ENCODE results near the gene TLR9.

Gene TLR9

GRCh38 chr3:52250122-52250521, 24.7 kb upstream of the TLR9 start:
- DNase-seq: no peak
- no peak overlapping the region for H2BK12ac ChIP-seq (ENCODE audit: low read length in 2 of 2)
- H2BK5ac ChIP-seq (ENCODE audit: low read depth, low read length, poor library complexity, severe bottlenecking): no peak overlapping the region
- no peak overlapping the region for H3K4ac ChIP-seq (ENCODE audit: low read depth in 1 of 2, low read length in 2 of 2)
- no peak overlapping the region for H3K4me2 ChIP-seq (ENCODE audit: low read length, poor library complexity, severe bottlenecking)
- peaks cover 24% of the 10 kb centered on the region for H3K4me1 ChIP-seq (ENCODE audit: control insufficient read depth, insufficient read depth, low read depth, low read length)
- H3K9me3 ChIP-seq (ENCODE audit: control insufficient read depth, low read length): no peaks in the 10 kb centered on the region
- 100% methylated on average over 1 of the region's 1 CpG for WGBS
- H3K4me3 ChIP-seq (ENCODE audit: insufficient read depth in 1 of 2, low read depth in 1 of 2, low read length in 2 of 2): no peak overlapping the region
- no peaks in the 10 kb centered on the region for H3K27me3 ChIP-seq (ENCODE audit: control insufficient read depth in 1 of 2, insufficient read depth in 1 of 2, low read length in 2 of 2)
- H3K9ac ChIP-seq (ENCODE audit: low read length): no peak overlapping the region
- H3K27ac ChIP-seq (ENCODE audit: low read length, poor library complexity, severe bottlenecking): no peak overlapping the region
- peaks cover 66 to 69% of the 10 kb centered on the region in 2 experiments for H3K36me3 ChIP-seq (ENCODE audit: control insufficient read depth in 1 of 2, insufficient read depth in 2 of 2, low read depth in 1 of 2, low read length in 2 of 2)
- H2BK120ac ChIP-seq (ENCODE audit: low read depth, low read length): no peak overlapping the region
- H2AK5ac ChIP-seq (ENCODE audit: low read length, severe bottlenecking): no peak overlapping the region
- H3K18ac ChIP-seq (ENCODE audit: low read depth in 1 of 2, low read length in 2 of 2): no peak overlapping the region
- no peak overlapping the region for H2AFZ ChIP-seq (ENCODE audit: low read depth, low read length)
- H3K79me1 ChIP-seq (replicated peaks; ENCODE audit: low read length, poor library complexity, severe bottlenecking): peaks cover 16% of the 10 kb centered on the region
- H4K91ac ChIP-seq (ENCODE audit: low read length): no peak overlapping the region
- no peak overlapping the region for H4K8ac ChIP-seq (ENCODE audit: low read length)
- H3K23ac ChIP-seq (ENCODE audit: low read length in 2 of 2): no peak overlapping the region
- H3K14ac ChIP-seq (ENCODE audit: low read length in 2 of 2): no peak overlapping the region
- no peak overlapping the region for H2BK15ac ChIP-seq (ENCODE audit: low read depth, poor library complexity, severe bottlenecking)

GRCh38 chr3:52249683-52250082, 24.2 kb upstream of the TLR9 start:
- Histone ChIP-seq H2BK120ac (ENCODE audit: low read depth, low read length) (no peak overlapping the region), H3K4me1 (ENCODE audit: control insufficient read depth, insufficient read depth, low read depth, low read length) (peaks cover 28% of the 10 kb centered on the region), H3K9me3 (ENCODE audit: control insufficient read depth, low read length) (no peaks in the 10 kb centered on the region), H3K9ac (ENCODE audit: low read length) (no peak overlapping the region), H3K14ac (ENCODE audit: low read length in 2 of 2) (no peak overlapping the region), H3K4me3 (ENCODE audit: insufficient read depth in 1 of 2, low read depth in 1 of 2, low read length in 2 of 2) (no peak overlapping the region), H2BK12ac (ENCODE audit: low read length in 2 of 2) (no peak overlapping the region), H3K23ac (ENCODE audit: low read length in 2 of 2) (no peak overlapping the region), H4K8ac (ENCODE audit: low read length) (no peak overlapping the region), H3K79me1 (replicated peaks; ENCODE audit: low read length, poor library complexity, severe bottlenecking) (peaks cover 18% of the 10 kb centered on the region), H3K27ac (ENCODE audit: low read length, poor library complexity, severe bottlenecking) (no peak overlapping the region), H2AFZ (ENCODE audit: low read depth, low read length) (no peak overlapping the region), H3K4ac (ENCODE audit: low read depth in 1 of 2, low read length in 2 of 2) (no peak overlapping the region), H3K18ac (ENCODE audit: low read depth in 1 of 2, low read length in 2 of 2) (no peak overlapping the region), H3K4me2 (ENCODE audit: low read length, poor library complexity, severe bottlenecking) (no peak overlapping the region), H4K91ac (ENCODE audit: low read length) (no peak overlapping the region), H3K36me3 (ENCODE audit: control insufficient read depth in 1 of 2, insufficient read depth in 2 of 2, low read depth in 1 of 2, low read length in 2 of 2) (peaks cover 63 to 67% of the 10 kb centered on the region in 2 experiments), H2BK5ac (ENCODE audit: low read depth, low read length, poor library complexity, severe bottlenecking) (no peak overlapping the region), H3K27me3 (ENCODE audit: control insufficient read depth in 1 of 2, insufficient read depth in 1 of 2, low read length in 2 of 2) (no peaks in the 10 kb centered on the region), H2BK15ac (ENCODE audit: low read depth, poor library complexity, severe bottlenecking) (no peak overlapping the region), H2AK5ac (ENCODE audit: low read length, severe bottlenecking) (no peak overlapping the region)
- no peak for DNase-seq
- whole genome bisulfite sequencing: 95% methylated on average over 6 of the region's 6 CpGs

- no peak overlapping the region for H3K23ac ChIP-seq (ENCODE audit: low read length in 2 of 2)
- no peak overlapping the region for H3K14ac ChIP-seq (ENCODE audit: low read length in 2 of 2)
- no peaks in the 10 kb centered on the region for H3K27me3 ChIP-seq (ENCODE audit: control insufficient read depth in 1 of 2, insufficient read depth in 1 of 2, low read length in 2 of 2)
- H3K4me3 ChIP-seq (ENCODE audit: insufficient read depth in 1 of 2, low read depth in 1 of 2, low read length in 2 of 2): no peak overlapping the region
- H4K8ac ChIP-seq (ENCODE audit: low read length): no peak overlapping the region
- no peak overlapping the region for H3K9ac ChIP-seq (ENCODE audit: low read length)
- peaks cover 16% of the 10 kb centered on the region for H3K79me1 ChIP-seq (replicated peaks; ENCODE audit: low read length, poor library complexity, severe bottlenecking)
- no peak overlapping the region for H2AK5ac ChIP-seq (ENCODE audit: low read length, severe bottlenecking)
- H2BK120ac ChIP-seq (ENCODE audit: low read depth, low read length): no peak overlapping the region
- no peak for DNase-seq
- H3K4ac ChIP-seq (ENCODE audit: low read depth in 1 of 2, low read length in 2 of 2): no peak overlapping the region
- H3K27ac ChIP-seq (ENCODE audit: low read length, poor library complexity, severe bottlenecking): no peak overlapping the region
- no peak overlapping the region for H3K4me2 ChIP-seq (ENCODE audit: low read length, poor library complexity, severe bottlenecking)
- H3K4me1 ChIP-seq (ENCODE audit: control insufficient read depth, insufficient read depth, low read depth, low read length): peaks cover 33% of the 10 kb centered on the region
- no peak overlapping the region for H4K91ac ChIP-seq (ENCODE audit: low read length)
- no peak overlapping the region for H3K18ac ChIP-seq (ENCODE audit: low read depth in 1 of 2, low read length in 2 of 2)
- H2AFZ ChIP-seq (ENCODE audit: low read depth, low read length): no peak overlapping the region
- WGBS: 98% methylated on average over 10 of the region's 10 CpGs
- no peak overlapping the region for H2BK12ac ChIP-seq (ENCODE audit: low read length in 2 of 2)
- no peak overlapping the region for H2BK15ac ChIP-seq (ENCODE audit: low read depth, poor library complexity, severe bottlenecking)
- no peaks in the 10 kb centered on the region for H3K9me3 ChIP-seq (ENCODE audit: control insufficient read depth, low read length)
- no peak overlapping the region for H2BK5ac ChIP-seq (ENCODE audit: low read depth, low read length, poor library complexity, severe bottlenecking)
- H3K36me3 ChIP-seq (ENCODE audit: control insufficient read depth in 1 of 2, insufficient read depth in 2 of 2, low read depth in 1 of 2, low read length in 2 of 2): peaks cover 56 to 62% of the 10 kb centered on the region in 2 experiments
Measured at GRCh38 chr3:52248816-52249547, 23.5 kb upstream of the TLR9 start.

GRCh38 chr3:52248165-52248541, 22.7 kb upstream of the TLR9 start:
- H3K27me3 ChIP-seq (ENCODE audit: control insufficient read depth in 1 of 2, insufficient read depth in 1 of 2, low read length in 2 of 2): no peaks in the 10 kb centered on the region
- H3K9ac ChIP-seq (ENCODE audit: low read length): no peak overlapping the region
- H3K4me1 ChIP-seq (ENCODE audit: control insufficient read depth, insufficient read depth, low read depth, low read length): peaks cover 32% of the 10 kb centered on the region
- H3K14ac ChIP-seq (ENCODE audit: low read length in 2 of 2): no peak overlapping the region
- no peak overlapping the region for H3K4me3 ChIP-seq (ENCODE audit: insufficient read depth in 1 of 2, low read depth in 1 of 2, low read length in 2 of 2)
- no peak overlapping the region for H4K8ac ChIP-seq (ENCODE audit: low read length)
- no peak overlapping the region for H2BK12ac ChIP-seq (ENCODE audit: low read length in 2 of 2)
- H2BK15ac ChIP-seq (ENCODE audit: low read depth, poor library complexity, severe bottlenecking): no peak overlapping the region
- H3K23ac ChIP-seq (ENCODE audit: low read length in 2 of 2): no peak overlapping the region
- no peak overlapping the region for H3K27ac ChIP-seq (ENCODE audit: low read length, poor library complexity, severe bottlenecking)
- H2BK5ac ChIP-seq (ENCODE audit: low read depth, low read length, poor library complexity, severe bottlenecking): no peak overlapping the region
- no peak overlapping the region for H3K4ac ChIP-seq (ENCODE audit: low read depth in 1 of 2, low read length in 2 of 2)
- H3K79me1 ChIP-seq (replicated peaks; ENCODE audit: low read length, poor library complexity, severe bottlenecking): peaks cover 12% of the 10 kb centered on the region
- no peak overlapping the region for H3K4me2 ChIP-seq (ENCODE audit: low read length, poor library complexity, severe bottlenecking)
- H3K9me3 ChIP-seq (ENCODE audit: control insufficient read depth, low read length): no peaks in the 10 kb centered on the region
- no peak overlapping the region for H4K91ac ChIP-seq (ENCODE audit: low read length)
- H3K36me3 ChIP-seq (ENCODE audit: control insufficient read depth in 1 of 2, insufficient read depth in 2 of 2, low read depth in 1 of 2, low read length in 2 of 2): peaks cover 48 to 54% of the 10 kb centered on the region in 2 experiments
- H2BK120ac ChIP-seq (ENCODE audit: low read depth, low read length): no peak overlapping the region
- no peak overlapping the region for H2AK5ac ChIP-seq (ENCODE audit: low read length, severe bottlenecking)
- no peak overlapping the region for H3K18ac ChIP-seq (ENCODE audit: low read depth in 1 of 2, low read length in 2 of 2)
- no peak for DNase-seq
- H2AFZ ChIP-seq (ENCODE audit: low read depth, low read length): no peak overlapping the region
- 97% methylated on average over 10 of the region's 10 CpGs for WGBS

Measured in mesenchymal stem cell (in vitro differentiated cells and primary cell).